HepG2 (cell line): ENCODE results near the gene NEDD4L. TPM values are rescaled to one million over a fixed set of nuclear protein-coding genes. Genes with fewer than 3 reads are reported as not detected.

ENCODE experiments used
- ARID4A ChIP-seq: sonication (generic); formaldehyde crosslinking; IDR thresholded peaks from 2 replicates; pipeline ENCODE4 v1.5.0; 2020; ENCODE audit warnings: mild to moderate bottlenecking, missing genetic modification reagents, borderline replicate concordance
- ARNT ChIP-seq: fragments of 450-650 bp; IDR thresholded peaks from 2 replicates; pipeline ENCODE4 v1.6.1; 2017
- ARNT2 ChIP-seq: sonication (generic); formaldehyde crosslinking; IDR thresholded peaks from 2 replicates; pipeline ENCODE4 v1.8.0; 2022; ENCODE audit warnings: mild to moderate bottlenecking, low read depth, missing genetic modification reagents, moderate library complexity
- E2F5 ChIP-seq: sonication (generic); formaldehyde crosslinking; conservative IDR thresholded peaks from 2 replicates; pipeline ENCODE4 v1.4.0; 2020; ENCODE audit warnings: missing genetic modification reagents
- EEA1 ChIP-seq: sonication (generic); formaldehyde crosslinking; IDR thresholded peaks from 2 replicates; pipeline ENCODE4 v1.5.1; 2020; ENCODE audit warnings: mild to moderate bottlenecking, missing genetic modification reagents, borderline replicate concordance
- JARID2 ChIP-seq: sonication (generic); formaldehyde crosslinking; IDR thresholded peaks from 2 replicates; pipeline ENCODE4 v1.8.1; 2023; ENCODE audit warnings: missing genetic modification reagents, inconsistent platforms; ENCODE audit not compliant: insufficient replicate concordance
- JUNB ChIP-seq: sonication (generic); formaldehyde crosslinking; IDR thresholded peaks from 2 replicates; pipeline ENCODE4 v1.8.0; 2022; ENCODE audit warnings: missing genetic modification reagents, mild to moderate bottlenecking, borderline replicate concordance
- KLF12 ChIP-seq: sonication (generic); formaldehyde crosslinking; IDR thresholded peaks from 2 replicates; pipeline ENCODE4 v1.4.0; 2020; ENCODE audit warnings: missing genetic modification reagents, borderline replicate concordance
- MEIS1 ChIP-seq: sonication (generic); formaldehyde crosslinking; IDR thresholded peaks from 2 replicates; pipeline ENCODE4 v1.9.0; 2021; ENCODE audit warnings: mild to moderate bottlenecking, missing genetic modification reagents, moderate library complexity, borderline replicate concordance
- NAIF1 ChIP-seq: sonication (generic); formaldehyde crosslinking; IDR thresholded peaks from 2 replicates; pipeline ENCODE4 v1.5.0; 2020; ENCODE audit warnings: mild to moderate bottlenecking, missing genetic modification reagents, borderline replicate concordance
- NFE2L1 ChIP-seq: sonication (generic); formaldehyde crosslinking; IDR thresholded peaks from 2 replicates; pipeline ENCODE4 v1.4.0; 2020; ENCODE audit warnings: missing genetic modification reagents, mild to moderate bottlenecking, borderline replicate concordance
- NR0B2 ChIP-seq: sonication (generic); formaldehyde crosslinking; IDR thresholded peaks from 2 replicates; pipeline ENCODE4 v1.4.0; 2020; ENCODE audit warnings: mild to moderate bottlenecking, missing genetic modification reagents
- POLR2G ChIP-seq: fragments of 200-400 bp; formaldehyde crosslinking; IDR thresholded peaks from 2 replicates; pipeline ENCODE4 v1.6.1; 2018; ENCODE audit warnings: mild to moderate bottlenecking, low read depth, low read length, moderate library complexity
- RORA ChIP-seq: sonication (generic); formaldehyde crosslinking; IDR thresholded peaks from 2 replicates; pipeline ENCODE4 v1.5.0; 2020; ENCODE audit warnings: mild to moderate bottlenecking, missing genetic modification reagents, moderate library complexity
- TFDP1 ChIP-seq: IDR thresholded peaks from 2 replicates; pipeline ENCODE4 v1.6.1; 2016; ENCODE audit warnings: missing compliant biosample characterization, missing genetic modification reagents, borderline replicate concordance
- TFE3 ChIP-seq: IDR thresholded peaks from 2 replicates; pipeline ENCODE4 v1.6.1; 2016
- TRIM24 ChIP-seq: sonication (generic); formaldehyde crosslinking; IDR thresholded peaks from 2 replicates; pipeline ENCODE4 v1.8.0; 2022; ENCODE audit warnings: mild to moderate bottlenecking, missing genetic modification reagents
- WIZ ChIP-seq: sonication (generic); formaldehyde crosslinking; IDR thresholded peaks from 2 replicates; pipeline ENCODE4 v1.5.1; 2020; ENCODE audit warnings: mild to moderate bottlenecking, missing genetic modification reagents
- ZMYM2 ChIP-seq: sonication (generic); formaldehyde crosslinking; IDR thresholded peaks from 2 replicates; pipeline ENCODE4 v1.8.0; 2022; ENCODE audit warnings: mild to moderate bottlenecking, missing genetic modification reagents
- ZNF75D ChIP-seq: sonication (generic); formaldehyde crosslinking; IDR thresholded peaks from 2 replicates; pipeline ENCODE4 v1.8.1; 2023; ENCODE audit warnings: missing genetic modification reagents, mild to moderate bottlenecking, borderline replicate concordance
- ZSCAN20 ChIP-seq: sonication (generic); formaldehyde crosslinking; IDR thresholded peaks from 2 replicates; pipeline ENCODE4 v1.4.0; 2020; ENCODE audit warnings: missing genetic modification reagents, mild to moderate bottlenecking, borderline replicate concordance
- polyA plus RNA-seq, 8 experiments: library from polyadenylated mRNA; depleted of rRNA in 3 of 8; stranded (reverse) in 7 of 8; unstranded in 1 of 8; fragments of >200 nt; fragmentation: Illumina TruSeq in 4 of 8; extraction: Trizol in 4 of 8; gene quantifications; 2 replicates each; pipeline versions ENCODE4 v1.2.1 to v1.2.3, GENCODE V29; 2011 to 2016; ENCODE audit warnings: low read depth in 4 of 8, missing spikeins in 1 of 8, mixed read lengths in 1 of 8; ENCODE audit not compliant: insufficient read depth in 1 of 8
- total RNA-seq, 5 experiments: library from RNA; depleted of rRNA; stranded (reverse); fragments of >200 nt; fragmentation: Illumina TruSeq; extraction: Trizol; gene quantifications; 2 replicates each; pipeline ENCODE4 v1.2.3, GENCODE V29; 2016; ENCODE audit warnings: low read depth in 1 of 5

The NEDD4L gene
- total and polyA plus RNA-seq, 2 of the 13 experiments (the other 11 are each of a cell fraction or from before 2014, with no cell fraction given): 168 to 390 TPM

- TF ChIP-seq ARID4A (CRISPR knock-in tag) (peak; percentile 59; the same call in 1 of the 2 replicates), TFE3 (CRISPR knock-in tag) (peak; percentile 91), WIZ (CRISPR knock-in tag) (peak; percentile 52; the same call in 1 of the 2 replicates), JARID2 (CRISPR knock-in tag) (no peak), TFDP1 (CRISPR knock-in tag) (peak; percentile 85), RORA (CRISPR knock-in tag) (no peak), JUNB (CRISPR knock-in tag) (no peak; the same call in 1 of the 2 replicates), ARNT (no peak), TRIM24 (peak; percentile 80; the same call in 1 of the 2 replicates), EEA1 (no peak), E2F5 (CRISPR knock-in tag) (no peak), MEIS1 (CRISPR knock-in tag) (peak; percentile 39; the same call in 1 of the 2 replicates), POLR2G (peak; percentile 32; the same call in 1 of the 2 replicates), NFE2L1 (CRISPR knock-in tag) (no peak), ZNF75D (no peak), ZMYM2 (CRISPR knock-in tag) (peak; percentile 88), NR0B2 (CRISPR knock-in tag) (peak; percentile 83), ZSCAN20 (no peak), KLF12 (CRISPR knock-in tag) (peak; percentile 35; the same call in 1 of the 2 replicates), NAIF1 (CRISPR knock-in tag) (no peak), ARNT2 (CRISPR knock-in tag) (peak; percentile 76)
Observed at GRCh38 chr18:58402951-58403702, 359.1 kb downstream of the NEDD4L start (continued).
